Keratinocyte (primary cell): ENCODE data around the gene CD68.

Source experiments
- EZH2 ChIP-seq: IDR thresholded peaks from one replicate; pipeline ENCODE4 v1.6.1; 2012; ENCODE audit warnings: inconsistent platforms, mild to moderate bottlenecking, low read length, moderate library complexity
- TF ChIP-seq, protein P1 (sequence below), 3 experiments: IDR thresholded peaks in 1 of 3; conservative IDR thresholded peaks in 1 of 3; optimal IDR thresholded peaks in 1 of 3; 2 replicates in 2 of 3; 3 replicates in 1 of 3; pipeline versions ENCODE3 to v1.5.1; 2011; ENCODE audit warnings: low read length in 3 of 3, mild to moderate bottlenecking in 3 of 3, moderate library complexity in 2 of 3, control low read depth in 1 of 3, inconsistent platforms in 1 of 3; ENCODE audit not compliant: insufficient read depth in 2 of 3; ENCODE audit errors: extremely low read depth in 1 of 3

DNA sequence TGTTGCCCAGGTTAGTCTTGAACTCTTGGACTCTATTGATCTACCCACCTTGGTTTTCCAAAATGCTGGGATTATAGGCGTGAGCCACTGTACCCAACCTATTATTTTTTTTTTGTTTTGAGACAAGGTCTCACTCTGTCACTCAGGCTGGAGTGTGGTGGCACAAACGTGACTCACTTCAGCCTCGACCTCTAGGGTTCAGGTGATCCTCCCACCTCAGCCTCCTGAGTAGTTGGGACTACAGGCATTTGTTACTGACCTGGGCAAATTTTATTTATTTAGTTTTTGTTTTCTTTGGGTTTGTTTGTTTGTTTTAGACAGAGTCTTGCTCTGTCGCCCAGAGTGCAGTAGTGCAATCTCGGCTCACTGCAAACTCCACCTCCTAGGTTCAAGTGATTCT lies 44.2 kb downstream of the CD68 start:
- no peak for TF ChIP-seq EZH2
- TF ChIP-seq, protein P1, sequence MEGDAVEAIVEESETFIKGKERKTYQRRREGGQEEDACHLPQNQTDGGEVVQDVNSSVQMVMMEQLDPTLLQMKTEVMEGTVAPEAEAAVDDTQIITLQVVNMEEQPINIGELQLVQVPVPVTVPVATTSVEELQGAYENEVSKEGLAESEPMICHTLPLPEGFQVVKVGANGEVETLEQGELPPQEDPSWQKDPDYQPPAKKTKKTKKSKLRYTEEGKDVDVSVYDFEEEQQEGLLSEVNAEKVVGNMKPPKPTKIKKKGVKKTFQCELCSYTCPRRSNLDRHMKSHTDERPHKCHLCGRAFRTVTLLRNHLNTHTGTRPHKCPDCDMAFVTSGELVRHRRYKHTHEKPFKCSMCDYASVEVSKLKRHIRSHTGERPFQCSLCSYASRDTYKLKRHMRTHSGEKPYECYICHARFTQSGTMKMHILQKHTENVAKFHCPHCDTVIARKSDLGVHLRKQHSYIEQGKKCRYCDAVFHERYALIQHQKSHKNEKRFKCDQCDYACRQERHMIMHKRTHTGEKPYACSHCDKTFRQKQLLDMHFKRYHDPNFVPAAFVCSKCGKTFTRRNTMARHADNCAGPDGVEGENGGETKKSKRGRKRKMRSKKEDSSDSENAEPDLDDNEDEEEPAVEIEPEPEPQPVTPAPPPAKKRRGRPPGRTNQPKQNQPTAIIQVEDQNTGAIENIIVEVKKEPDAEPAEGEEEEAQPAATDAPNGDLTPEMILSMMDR (optimal IDR thresholded peaks at IDR 0.05 in 1 of 3, IDR thresholded peaks at IDR 0.05 in 1 of 3, conservative IDR thresholded peaks at IDR 0.05 in 1 of 3; ENCODE audit: extremely low read depth in 1 of 3, insufficient read depth in 2 of 3, low read length in 3 of 3), result no peak
